Osteocyte (in vitro differentiated cells): ENCODE results near the gene TMEM125. TPM values are rescaled to one million over a fixed set of nuclear protein-coding genes. Genes with fewer than 3 reads are reported as not detected.

ENCODE experiments used
- DNase-seq: peaks from one replicate; pipeline ENCODE4 v3.0.0; 2021; ENCODE audit warnings: mixed read lengths; ENCODE audit not compliant: unreplicated experiment; ENCODE audit errors: extremely low spot score
- H3K27ac Mint-ChIP-seq: one replicate; pipeline ENCODE4 v1.8.0; 2021; ENCODE audit warnings: mild to moderate bottlenecking, mixed read lengths; ENCODE audit not compliant: unreplicated experiment
- H3K27me3 Mint-ChIP-seq: one replicate; pipeline ENCODE4 v1.8.0; 2021; ENCODE audit warnings: mixed read lengths; ENCODE audit not compliant: unreplicated experiment
- H3K36me3 Mint-ChIP-seq: one replicate; pipeline ENCODE4 v1.8.0; 2021; ENCODE audit warnings: mixed read lengths; ENCODE audit not compliant: unreplicated experiment
- H3K4me1 Mint-ChIP-seq: one replicate; pipeline ENCODE4 v1.8.0; 2021; ENCODE audit warnings: mixed read lengths; ENCODE audit not compliant: unreplicated experiment
- H3K4me3 Mint-ChIP-seq: one replicate; pipeline ENCODE4 v1.8.0; 2021; ENCODE audit warnings: mild to moderate bottlenecking, moderate library complexity, mixed read lengths; ENCODE audit not compliant: unreplicated experiment
- H3K9me3 Mint-ChIP-seq: one replicate; pipeline ENCODE4 v1.8.0; 2021; ENCODE audit warnings: mixed read lengths; ENCODE audit not compliant: unreplicated experiment
- total RNA-seq: library from RNA; stranded (reverse); gene quantifications from 2 replicates; pipeline ENCODE4 v1.2.1, GENCODE V29; 2021
- TF ChIP-seq, protein P1 (sequence below): fragments of 200-600 bp; sonication (generic); IDR thresholded peaks from 2 replicates; pipeline ENCODE4 v1.5.0; 2021; ENCODE audit warnings: antibody characterized with exemption, mild to moderate bottlenecking, moderate library complexity

Gene TMEM125
- total RNA-seq, 1 donor from 2014 or later, result not detected

DNA sequence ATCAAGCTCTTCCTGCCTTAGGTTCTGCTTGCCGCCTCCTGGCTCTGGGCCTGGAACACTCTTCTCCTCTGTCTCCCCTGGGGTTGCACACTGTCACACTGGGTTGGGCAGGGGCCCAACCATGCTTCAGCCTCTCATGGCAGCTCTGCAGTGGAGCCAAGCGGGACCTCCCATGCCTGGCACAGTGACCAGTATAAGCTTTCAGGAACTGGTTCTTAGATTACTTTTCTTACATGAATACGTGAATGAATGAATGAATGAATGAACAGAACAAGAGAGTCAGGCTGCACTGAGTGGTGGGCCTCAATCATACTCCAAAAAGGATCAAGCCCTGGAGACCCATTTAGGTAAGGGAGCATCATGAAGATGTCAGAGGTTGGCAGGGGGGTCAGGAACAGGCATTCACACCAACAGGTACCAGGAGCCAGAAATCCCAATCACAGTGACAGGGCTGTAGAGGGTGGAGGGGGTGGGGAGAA, 30.8 kb upstream of the TMEM125 start:
- Mint-ChIP-seq H3K27me3 (no peaks in the 10 kb centered on the region), H3K27ac (no peak overlapping the region), H3K4me1 (peaks cover 9% of the 10 kb centered on the region), H3K36me3 (no peaks in the 10 kb centered on the region), H3K4me3 (no peak overlapping the region), H3K9me3 (peaks cover 5% of the 10 kb centered on the region)
- TF ChIP-seq, protein P1, sequence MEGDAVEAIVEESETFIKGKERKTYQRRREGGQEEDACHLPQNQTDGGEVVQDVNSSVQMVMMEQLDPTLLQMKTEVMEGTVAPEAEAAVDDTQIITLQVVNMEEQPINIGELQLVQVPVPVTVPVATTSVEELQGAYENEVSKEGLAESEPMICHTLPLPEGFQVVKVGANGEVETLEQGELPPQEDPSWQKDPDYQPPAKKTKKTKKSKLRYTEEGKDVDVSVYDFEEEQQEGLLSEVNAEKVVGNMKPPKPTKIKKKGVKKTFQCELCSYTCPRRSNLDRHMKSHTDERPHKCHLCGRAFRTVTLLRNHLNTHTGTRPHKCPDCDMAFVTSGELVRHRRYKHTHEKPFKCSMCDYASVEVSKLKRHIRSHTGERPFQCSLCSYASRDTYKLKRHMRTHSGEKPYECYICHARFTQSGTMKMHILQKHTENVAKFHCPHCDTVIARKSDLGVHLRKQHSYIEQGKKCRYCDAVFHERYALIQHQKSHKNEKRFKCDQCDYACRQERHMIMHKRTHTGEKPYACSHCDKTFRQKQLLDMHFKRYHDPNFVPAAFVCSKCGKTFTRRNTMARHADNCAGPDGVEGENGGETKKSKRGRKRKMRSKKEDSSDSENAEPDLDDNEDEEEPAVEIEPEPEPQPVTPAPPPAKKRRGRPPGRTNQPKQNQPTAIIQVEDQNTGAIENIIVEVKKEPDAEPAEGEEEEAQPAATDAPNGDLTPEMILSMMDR, result no peak
- peak; percentile 63 for DNase-seq

DNA sequence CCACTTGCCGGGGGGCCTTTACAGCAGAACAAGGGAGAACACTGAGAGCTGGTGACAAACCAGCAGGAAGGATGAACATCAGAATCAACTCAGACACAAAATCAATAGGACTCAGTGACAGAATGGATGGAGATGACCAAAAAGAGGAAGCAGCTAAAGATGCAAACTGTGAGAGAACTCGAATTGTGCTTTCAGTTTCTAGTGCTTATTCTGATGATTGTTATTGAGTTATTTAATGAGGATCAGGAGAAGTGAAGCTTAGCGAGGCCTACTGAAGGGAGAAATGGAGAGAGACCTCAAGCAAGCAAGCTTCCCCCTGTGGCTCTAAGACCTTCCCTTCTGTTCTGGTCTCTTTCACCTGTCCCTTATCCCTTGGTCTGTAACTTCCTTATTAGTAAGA, 30.3 kb upstream of the TMEM125 start:
- H3K36me3 Mint-ChIP-seq, result no peaks in the 10 kb centered on the region
- TF ChIP-seq, protein P1, result no peak
- no peak for DNase-seq
- no peaks in the 10 kb centered on the region for H3K27me3 Mint-ChIP-seq
- no peak overlapping the region for H3K27ac Mint-ChIP-seq
- H3K4me3 Mint-ChIP-seq, result no peak overlapping the region
- H3K4me1 Mint-ChIP-seq, result peaks cover 9% of the 10 kb centered on the region
- peaks cover 5% of the 10 kb centered on the region for H3K9me3 Mint-ChIP-seq

GRCh38 chr1:43241413-43241836, 28.4 kb upstream of the TMEM125 start:
- peaks cover 13% of the 10 kb centered on the region for H3K9me3 Mint-ChIP-seq
- no peak overlapping the region for H3K27ac Mint-ChIP-seq
- no peaks in the 10 kb centered on the region for H3K36me3 Mint-ChIP-seq
- no peaks in the 10 kb centered on the region for H3K27me3 Mint-ChIP-seq
- H3K4me3 Mint-ChIP-seq, result no peak overlapping the region
- TF ChIP-seq, protein P1, result no peak
- no peaks in the 10 kb centered on the region for H3K4me1 Mint-ChIP-seq
- DNase-seq, result no peak

GRCh38 chr1:43243299-43243698, 26.5 kb upstream of the TMEM125 start:
- H3K9me3 Mint-ChIP-seq, result peaks cover 19% of the 10 kb centered on the region
- no peak overlapping the region for H3K4me3 Mint-ChIP-seq
- no peaks in the 10 kb centered on the region for H3K4me1 Mint-ChIP-seq
- H3K27me3 Mint-ChIP-seq, result no peaks in the 10 kb centered on the region
- H3K36me3 Mint-ChIP-seq, result no peaks in the 10 kb centered on the region
- TF ChIP-seq, protein P1, result no peak
- H3K27ac Mint-ChIP-seq, result no peak overlapping the region
- DNase-seq, result no peak

DNA sequence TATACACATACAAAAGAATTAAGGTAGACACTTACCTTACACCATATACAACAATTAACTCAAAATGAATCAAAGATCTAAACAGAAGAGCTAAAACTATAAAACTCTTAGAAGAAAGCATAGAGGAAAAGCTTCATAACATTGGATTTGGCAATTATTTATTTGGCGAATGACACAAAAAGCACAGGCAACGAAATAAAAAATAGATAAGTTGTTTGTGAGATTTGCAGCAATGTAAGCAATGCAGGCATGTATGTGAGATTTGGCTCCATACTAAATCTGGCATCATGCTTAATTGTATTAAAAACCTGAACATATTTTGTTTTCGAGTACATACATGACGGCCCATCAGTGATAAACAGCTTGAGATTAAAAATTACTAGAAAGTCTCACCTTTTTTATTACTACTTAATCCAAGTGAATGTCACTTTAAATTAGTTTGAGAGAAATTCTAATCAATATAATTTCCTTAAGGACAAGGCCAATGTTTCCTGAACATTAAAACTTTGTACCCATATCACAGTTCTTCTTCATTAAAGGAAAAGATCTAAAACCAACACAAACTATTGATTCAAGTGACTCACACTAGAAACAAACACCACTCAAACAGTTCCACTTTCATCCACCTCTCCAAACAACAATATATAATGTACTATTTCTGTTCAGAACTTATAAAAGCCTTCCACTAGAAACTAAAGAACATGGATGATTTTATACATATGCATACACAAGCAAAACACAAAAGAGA, 23.1 kb upstream of the TMEM125 start:
- no peaks in the 10 kb centered on the region for H3K4me1 Mint-ChIP-seq
- H3K4me3 Mint-ChIP-seq, result no peak overlapping the region
- peaks cover 10% of the 10 kb centered on the region for H3K27me3 Mint-ChIP-seq
- DNase-seq, result no peak
- no peak overlapping the region for H3K27ac Mint-ChIP-seq
- TF ChIP-seq, protein P1, result no peak
- H3K9me3 Mint-ChIP-seq, result peaks cover 14% of the 10 kb centered on the region
- H3K36me3 Mint-ChIP-seq, result no peaks in the 10 kb centered on the region
